GM21528 (cell line): ENCODE data around the gene DRC7.
A peak's percentile ranks its signal among the peaks of the same experiment; 100 is the strongest.

ENCODE experiments used
- ATAC-seq: cut with Tn5 transposase; IDR thresholded peaks from one replicate; pipeline ENCODE4 v1.9.1; 2021; ENCODE audit warnings: mild to moderate bottlenecking, moderate library complexity; ENCODE audit not compliant: unreplicated experiment, low FRiP score

The DRC7 gene

GRCh38 chr16:57694725-57695679, at the start of gene DRC7:
TSS of gene DRC7 (plus strand) at chr16:57694806. CDS start at chr16:57697950, 3,144 bp downstream.
- ATAC-seq: no peak

- no peak for ATAC-seq
Observed at GRCh38 chr16:57645169-57645568, 49.4 kb upstream of the DRC7 start.

GRCh38 chr16:57645691-57646387, 48.8 kb upstream of the DRC7 start:
- no peak for ATAC-seq

GRCh38 chr16:57646388-57647039, 48.1 kb upstream of the DRC7 start:
- ATAC-seq: no peak

- ATAC-seq: no peak
Observed at GRCh38 chr16:57647136-57647875, 47.3 kb upstream of the DRC7 start.

- ATAC-seq: no peak
Observed at GRCh38 chr16:57648125-57648524, 46.5 kb upstream of the DRC7 start.

GRCh38 chr16:57648581-57649442, 45.8 kb upstream of the DRC7 start:
- ATAC-seq: peak; percentile 69

GRCh38 chr16:57649443-57649751, 45.2 kb upstream of the DRC7 start:
- ATAC-seq: no peak

- no peak for ATAC-seq
Observed at GRCh38 chr16:57649846-57650245, 44.8 kb upstream of the DRC7 start.

- ATAC-seq: no peak
Observed at GRCh38 chr16:57651344-57652333, 43.0 kb upstream of the DRC7 start.

- ATAC-seq: no peak
Observed at GRCh38 chr16:57652695-57653471, 41.7 kb upstream of the DRC7 start.

GRCh38 chr16:57653936-57654335, 40.7 kb upstream of the DRC7 start:
- ATAC-seq: no peak

- ATAC-seq: no peak
Observed at GRCh38 chr16:57656342-57656955, 38.2 kb upstream of the DRC7 start.

- no peak for ATAC-seq
Observed at GRCh38 chr16:57657228-57657627, 37.4 kb upstream of the DRC7 start.

- no peak for ATAC-seq
Observed at GRCh38 chr16:57658130-57658877, 36.3 kb upstream of the DRC7 start.

GRCh38 chr16:57658878-57659674, 35.5 kb upstream of the DRC7 start:
- ATAC-seq: no peak
